Tongue (tissue), 2 donors: Measurements from ENCODE around the gene POLR2L. TPM values are rescaled to one million over a fixed set of nuclear protein-coding genes. Genes with fewer than 3 reads are reported as not detected.

Source experiments
- DNase-seq: peaks from one replicate; pipeline ENCODE4 v3.0.0-alpha.2; 2015
- total RNA-seq: library from RNA; depleted of rRNA; stranded (reverse); fragments of >200 nt; gene quantifications from one replicate; pipeline ENCODE4 v1.2.3, GENCODE V29; 2014

POLR2L gene
- total RNA-seq, 1 donor from 2014 or later = 11.9 TPM

DNA sequence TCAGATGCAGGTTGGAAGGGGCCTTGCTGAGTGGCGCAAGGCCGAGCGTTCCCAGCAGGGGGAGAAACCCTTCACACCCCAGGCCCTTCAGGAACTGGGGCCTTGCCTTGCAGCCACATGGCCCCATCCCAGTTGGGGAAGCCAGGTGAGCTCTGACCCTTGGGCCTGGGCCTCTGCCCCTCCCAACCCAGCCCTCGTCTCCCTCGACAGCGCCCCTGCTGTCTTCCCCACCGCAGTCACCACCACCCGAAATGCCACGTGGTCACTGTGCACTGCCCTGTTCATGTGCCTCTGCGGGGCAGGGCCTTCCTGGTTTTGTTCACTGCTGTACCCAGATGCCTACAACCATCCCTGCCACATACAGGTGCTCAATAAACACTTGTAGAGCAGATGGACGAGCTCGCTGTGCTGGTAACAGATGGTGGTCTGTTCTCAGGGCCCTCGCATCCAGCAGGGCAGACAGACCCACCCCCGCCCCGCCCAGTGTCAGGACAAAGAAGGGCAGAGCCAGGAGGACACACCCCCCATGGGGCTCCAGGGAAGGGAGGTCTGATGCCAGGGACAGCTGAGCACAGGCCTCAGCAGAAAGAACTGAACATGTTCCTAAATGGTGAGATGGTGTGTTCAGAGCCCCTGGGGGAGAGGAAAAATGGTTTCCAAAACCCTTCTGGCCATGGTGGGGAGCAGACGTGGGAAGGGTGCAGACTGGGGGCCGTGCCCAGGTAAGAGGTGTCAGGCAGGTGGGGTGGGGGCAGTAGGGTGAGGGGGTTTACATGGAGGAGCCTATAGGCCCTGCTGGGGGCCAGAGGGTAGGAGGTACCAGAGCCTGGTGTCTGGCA, 3.7 kb downstream of the POLR2L start:
- DNase-seq = peak; percentile 71

DNA sequence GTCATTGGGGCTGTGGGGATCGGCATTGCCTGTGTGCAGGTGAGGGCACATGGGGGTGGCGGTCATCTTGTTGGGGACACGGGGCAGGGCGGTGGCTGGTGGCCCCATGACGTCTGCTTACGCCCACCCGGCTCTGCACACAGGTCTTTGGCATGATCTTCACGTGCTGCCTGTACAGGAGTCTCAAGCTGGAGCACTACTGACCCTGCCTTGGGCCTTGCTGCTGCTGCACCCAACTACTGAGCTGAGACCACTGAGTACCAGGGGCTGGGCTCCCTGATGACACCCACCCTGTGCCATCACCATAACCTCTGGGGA, 4.4 kb downstream of the POLR2L start:
- no peak for DNase-seq

GRCh38 chr11:837189-837989, 4.9 kb downstream of the POLR2L start:
- DNase-seq = no peak

- DNase-seq = no peak
Measured at GRCh38 chr11:836700-837099, 5.6 kb downstream of the POLR2L start.

DNA sequence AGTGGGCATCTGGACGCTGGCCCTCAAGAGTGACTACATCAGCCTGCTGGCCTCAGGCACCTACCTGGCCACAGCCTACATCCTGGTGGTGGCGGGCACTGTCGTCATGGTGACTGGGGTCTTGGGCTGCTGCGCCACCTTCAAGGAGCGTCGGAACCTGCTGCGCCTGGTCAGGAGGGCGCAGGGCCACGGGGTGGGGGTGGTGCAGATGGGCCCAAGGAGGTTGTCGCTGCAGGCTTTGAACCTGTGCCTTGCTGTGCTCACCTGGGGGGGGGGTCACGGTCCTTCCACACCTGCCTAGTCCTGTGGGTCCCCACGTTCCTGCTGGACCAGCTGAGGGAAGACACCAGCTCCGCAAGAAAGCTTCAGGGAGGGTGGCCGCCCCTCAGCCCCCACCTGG, 6.1 kb downstream of the POLR2L start:
- no peak for DNase-seq

GRCh38 chr11:834371-835316, 7.7 kb downstream of the POLR2L start:
- DNase-seq = peak; percentile 57

DNA sequence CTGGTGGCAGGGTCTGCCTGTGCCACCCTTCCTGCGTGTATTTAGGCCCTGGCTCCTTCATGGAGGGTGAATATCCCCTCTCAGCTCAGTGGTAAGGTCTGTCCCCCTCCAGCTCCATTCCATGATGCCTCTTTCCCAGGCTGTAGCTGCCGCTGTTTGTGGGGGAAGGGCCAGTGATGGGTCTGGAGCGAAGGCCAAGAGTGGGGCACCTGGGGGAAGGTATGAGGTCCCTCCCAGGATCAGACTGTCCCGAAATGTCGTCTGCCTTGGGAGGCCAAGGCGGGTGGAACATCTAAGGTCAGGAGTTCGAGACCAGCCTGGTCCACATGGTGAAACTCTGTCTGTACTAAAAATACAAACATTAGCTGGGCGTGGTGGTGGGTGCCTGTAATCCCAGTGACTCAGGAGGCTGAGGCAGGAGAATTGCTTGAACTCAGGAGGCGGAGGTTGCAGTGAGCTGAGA, 8.4 kb downstream of the POLR2L start:
- DNase-seq = peak; percentile 21

DNA sequence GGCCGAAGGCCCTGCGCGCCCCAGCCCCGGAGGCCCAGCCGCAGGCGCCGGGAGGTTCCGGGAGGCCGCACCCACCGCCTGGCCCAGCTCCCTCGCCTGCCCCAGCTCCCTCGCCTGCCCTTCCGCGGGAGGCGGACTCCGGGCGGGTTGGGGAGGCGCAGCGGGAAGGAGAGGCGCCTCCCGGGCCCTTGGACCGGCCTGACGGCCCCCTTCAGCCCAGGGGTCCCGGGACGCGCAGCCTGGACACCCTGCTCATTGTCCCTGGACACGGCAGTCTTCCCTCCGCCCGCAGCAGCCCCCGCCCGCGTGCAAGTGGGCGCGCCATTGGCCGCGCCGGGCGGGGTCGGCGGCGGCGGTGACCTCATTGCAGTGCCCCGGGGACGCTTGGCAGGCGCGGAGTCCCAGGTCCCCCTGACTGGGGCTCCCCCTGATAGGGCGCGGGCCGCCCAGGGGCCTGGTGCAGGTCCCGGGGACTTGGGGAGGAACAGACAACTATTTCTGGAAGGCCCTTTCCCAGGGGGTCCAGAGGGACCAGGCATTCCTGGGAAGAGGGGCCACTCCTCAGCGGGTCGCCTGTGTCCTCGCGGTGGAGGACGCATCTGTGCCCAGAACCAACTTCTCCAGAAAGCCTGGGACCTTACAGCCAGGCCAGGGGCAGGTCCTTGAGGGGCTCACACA, 9.1 kb downstream of the POLR2L start:
- DNase-seq = peak; percentile 72

DNA sequence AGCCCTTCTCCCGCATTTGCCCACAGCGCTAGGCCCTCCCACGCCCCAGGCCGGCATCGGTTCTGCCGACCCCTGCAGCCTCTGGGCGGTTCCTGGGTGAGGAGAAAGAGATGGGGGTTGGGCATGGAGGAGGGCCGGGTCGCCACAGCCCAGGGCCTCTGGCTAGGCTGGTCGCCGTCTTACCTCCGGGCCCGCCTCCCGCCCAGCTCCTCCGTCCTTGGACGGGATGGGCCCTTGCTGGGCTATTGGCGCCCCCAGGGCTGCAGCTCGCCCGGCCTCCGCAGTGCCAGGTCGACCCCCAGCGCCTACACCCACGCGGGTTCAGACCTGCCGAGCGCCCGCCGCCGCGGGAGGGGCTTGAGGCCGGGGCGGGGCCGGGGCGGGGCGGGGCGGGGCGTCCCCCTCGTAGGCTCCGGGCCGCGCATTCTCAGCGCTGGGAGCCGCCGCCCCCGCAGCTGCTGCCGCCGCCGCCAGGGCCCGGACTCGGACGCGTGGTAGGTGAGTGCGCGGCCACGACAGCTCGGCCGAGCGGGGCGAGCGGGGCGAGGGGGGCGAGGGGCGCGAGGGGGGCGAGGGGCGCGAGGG, 9.7 kb downstream of the POLR2L start, which contains the start of gene CD151:
Gene CD151 (plus strand): TSS at position 424 of the 585 bp plus-strand sequence. CDS start 3,118 bp downstream, outside the sequence.
- peak; percentile 84 for DNase-seq

GRCh38 chr11:831961-832528, 10.3 kb downstream of the POLR2L start:
- no peak for DNase-seq

DNA sequence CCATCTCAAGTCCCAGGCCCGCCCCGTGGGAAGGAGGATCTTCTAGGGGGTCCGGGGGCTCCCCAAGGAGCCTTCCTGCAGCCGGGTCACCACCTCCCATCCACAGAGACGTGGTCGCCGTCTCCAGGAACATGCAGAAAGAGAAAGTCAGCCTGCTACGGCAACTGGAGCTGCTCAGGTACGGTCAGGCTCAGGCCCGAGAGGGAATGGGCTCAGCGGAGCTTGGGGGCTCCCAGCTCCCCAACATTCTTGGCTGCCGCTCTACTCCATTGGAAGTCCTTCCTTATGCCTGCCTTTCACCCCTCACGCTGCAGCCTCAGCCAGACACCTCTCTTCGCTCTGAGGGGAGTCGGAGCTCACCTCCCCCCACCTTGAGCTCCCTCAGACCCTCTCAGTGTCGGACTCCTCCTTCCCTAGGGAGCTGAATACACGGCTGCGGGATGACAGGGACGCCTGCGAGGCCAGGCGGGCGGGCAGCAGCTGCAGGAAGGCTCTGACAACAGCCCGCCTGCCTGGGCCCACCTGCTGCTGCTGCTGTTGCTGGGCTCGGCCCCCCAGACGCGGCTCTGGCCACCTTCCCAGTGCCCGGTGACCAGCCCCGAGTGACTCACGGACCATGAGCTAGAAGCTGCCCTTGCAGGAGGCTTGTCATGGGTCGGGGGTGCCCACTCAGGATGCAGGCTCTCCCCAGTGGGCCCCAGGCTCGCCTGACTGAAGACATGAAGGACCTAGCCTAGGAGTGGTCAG, 11.0 kb downstream of the POLR2L start:
- peak; percentile 79 for DNase-seq

DNA sequence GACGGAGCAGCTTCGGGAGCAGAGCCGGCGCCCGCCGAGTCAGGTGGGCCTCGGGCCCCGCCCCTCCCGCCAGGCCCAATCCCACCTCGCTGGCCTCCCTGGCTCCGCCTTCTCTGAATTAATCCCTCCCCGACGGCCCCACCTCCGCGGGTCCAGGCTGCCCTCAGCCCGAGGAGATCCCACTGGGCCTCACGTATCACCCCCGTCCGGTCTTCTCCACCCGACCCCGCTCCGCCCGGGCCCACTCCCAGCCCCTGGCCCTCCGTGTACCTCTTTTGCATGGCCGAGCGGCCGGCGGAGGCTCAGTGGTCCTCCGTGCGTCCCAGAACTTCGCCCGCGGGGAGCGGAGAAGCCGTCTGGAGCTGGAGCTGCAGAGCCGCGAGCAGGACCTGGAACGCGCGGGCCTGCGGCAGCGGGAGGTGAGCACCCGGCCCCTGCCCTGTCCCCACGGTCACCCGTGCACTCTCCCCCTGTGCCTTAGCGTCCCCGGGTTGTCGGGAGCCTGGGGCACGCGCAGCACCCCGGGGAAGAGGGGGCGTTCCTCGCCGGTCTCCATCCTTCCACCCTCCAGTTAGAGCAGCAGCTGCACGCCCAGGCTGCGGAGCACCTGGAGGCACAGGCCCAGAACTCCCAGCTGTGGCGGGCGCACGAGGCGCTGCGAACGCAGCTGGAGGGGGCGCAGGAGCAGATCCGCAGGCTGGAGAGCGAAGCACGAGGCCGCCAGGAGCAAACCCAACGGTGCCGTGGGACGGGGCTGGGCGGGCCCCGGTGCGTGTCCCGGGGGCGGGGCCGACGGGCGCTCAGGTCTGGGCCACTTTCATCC, 11.8 kb downstream of the POLR2L start:
- DNase-seq = peak; percentile 87

- DNase-seq = no peak
Measured at GRCh38 chr11:829847-830294, 12.5 kb downstream of the POLR2L start.

- no peak for DNase-seq
Measured at GRCh38 chr11:829176-829846, 13.0 kb downstream of the POLR2L start.

DNA sequence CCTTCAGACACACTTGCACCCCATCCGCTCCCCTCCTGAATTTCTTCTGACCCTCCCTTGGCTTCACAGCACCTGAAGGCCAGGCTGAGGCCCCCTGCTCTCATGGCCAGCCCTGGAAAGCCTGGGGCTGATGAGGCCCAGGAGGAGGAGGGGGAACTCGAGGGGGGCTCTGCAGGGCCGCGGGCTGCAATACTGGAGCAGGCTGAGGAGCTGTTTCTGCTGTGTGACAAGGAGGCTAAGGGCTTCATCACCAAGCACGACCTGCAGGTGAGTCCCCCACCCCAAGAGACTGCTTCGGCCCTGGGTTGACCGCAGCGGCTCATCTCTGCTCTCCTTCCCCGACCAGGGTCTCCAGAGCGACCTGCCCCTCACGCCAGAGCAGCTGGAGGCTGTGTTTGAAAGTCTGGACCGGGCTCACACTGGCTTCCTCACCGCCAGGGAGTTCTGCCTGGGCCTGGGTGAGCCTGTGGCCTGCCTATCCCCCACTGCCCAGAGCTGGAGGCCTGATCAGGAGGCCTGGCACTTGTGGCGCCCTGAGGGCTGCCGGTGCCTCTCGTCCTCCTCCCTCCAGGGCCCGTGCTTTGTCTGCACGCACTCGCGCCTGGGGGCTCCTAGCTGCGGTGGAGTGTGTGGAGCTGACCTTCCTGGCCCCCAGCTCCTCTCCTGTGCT, 13.7 kb downstream of the POLR2L start:
- no peak for DNase-seq

DNA sequence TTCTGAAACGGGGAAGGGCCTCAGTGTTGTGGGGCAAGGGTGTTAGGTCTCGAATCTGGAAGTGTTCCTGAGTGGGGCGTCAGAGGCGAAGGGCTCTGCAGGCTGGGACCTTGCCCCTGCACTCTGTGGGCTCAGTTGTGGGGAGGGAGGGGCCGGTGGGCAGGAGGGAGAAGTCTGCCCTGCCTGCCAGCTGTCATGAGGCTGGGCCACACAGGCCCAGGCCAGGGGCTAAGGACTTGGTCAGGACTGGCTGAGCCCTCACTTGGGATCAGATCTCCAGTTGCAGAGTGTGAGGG, 14.5 kb downstream of the POLR2L start, which contains the start of gene CRACR2B:
Gene CRACR2B (plus strand): TSS at position 23 of the 296 bp plus-strand sequence. CDS start 689 bp downstream, outside the sequence.
- DNase-seq = no peak

GRCh38 chr11:827146-827896, 15.0 kb downstream of the POLR2L start:
- no peak for DNase-seq
